A549 (cell line): ENCODE measurements around the gene ASIC2. TPM values are rescaled to one million over a fixed set of nuclear protein-coding genes. Genes with fewer than 3 reads are reported as not detected.
A peak's percentile ranks its signal among the peaks of the same experiment; 100 is the strongest.

Experiments used
- ATAC-seq, 2 experiments: fragments of 200-7000 bp in 1 of 2; fragments of >200 bp in 1 of 2; cut with Nextera tagmentation in 1 of 2; cut with Tn5 transposase in 1 of 2; 3 replicates each; pipeline versions ENCODE4 v1.8.0 to v1.9.1; 2018 to 2020; ENCODE audit warnings: mild to moderate bottlenecking in 1 of 2, moderate library complexity in 1 of 2
- CTCF ChIA-PET: fragments of 300-600 bp; sonication (Branson Sonifier 250); formaldehyde crosslinking; extraction: SDS; loops from one replicate; lab custom pipeline; 2021; ENCODE audit warnings: antibody characterized with exemption, inconsistent platforms; lab: Yijun Ruan, JAX
- POLR2A ChIA-PET: fragments of 350-600 bp; formaldehyde crosslinking; extraction: SDS; loops from one replicate; lab custom pipeline; 2021; ENCODE audit warnings: antibody characterized with exemption, inconsistent platforms; lab: Yijun Ruan, JAX
- DNase-seq, 2 experiments: peaks; one replicate each; pipeline versions ENCODE4 v3.0.0 to v3.0.0-alpha.2; 2011 to 2016; ENCODE audit warnings: low read depth in 1 of 2, low spot score in 1 of 2
- FAIRE-seq: peaks from 2 replicates; lab custom pipeline; 2011; peaks lifted over from hg19 to GRCh38; lab: Jason Lieb, UNC
- H3K27ac ChIP-seq, 2 experiments: fragments of >200 bp; sonication (Bioruptor Twin); formaldehyde crosslinking; 3 replicates each; pipeline ENCODE4 v1.5.1; 2016 to 2017
- H3K4me1 ChIP-seq: fragments of >200 bp; sonication (Bioruptor Twin); formaldehyde crosslinking; 3 replicates; pipeline ENCODE4 v1.6.1; 2016
- H3K4me2 ChIP-seq: fragments of >200 bp; sonication (Bioruptor Twin); formaldehyde crosslinking; 3 replicates; pipeline ENCODE4 v1.6.1; 2016
- H3K4me3 ChIP-seq: fragments of >200 bp; sonication (Bioruptor Twin); formaldehyde crosslinking; 3 replicates; pipeline ENCODE4 v1.5.1; 2016
- H3K9me3 ChIP-seq: fragments of >200 bp; sonication (Bioruptor Twin); formaldehyde crosslinking; 3 replicates; pipeline ENCODE4 v1.6.1; 2016
- CBX2 ChIP-seq: fragments of 200-600 bp; sonication (generic); IDR thresholded peaks from 2 replicates; pipeline ENCODE4 v1.6.1; 2016; ENCODE audit warnings: low read depth, mild to moderate bottlenecking, borderline replicate concordance
- CBX8 ChIP-seq: fragments of 200-600 bp; sonication (generic); IDR thresholded peaks from 2 replicates; pipeline ENCODE4 v1.6.1; 2016
- EHF ChIP-seq: fragments of 250-450 bp; sonication (Bioruptor Pico); IDR thresholded peaks from 2 replicates; pipeline ENCODE4 v1.5.0; 2020; ENCODE audit warnings: mild to moderate bottlenecking
- ELK1 ChIP-seq: fragments of 150-350 bp; IDR thresholded peaks from 2 replicates; pipeline ENCODE4 v1.6.1; 2014; ENCODE audit warnings: low read depth, mild to moderate bottlenecking, low read length
- EP300 ChIP-seq, 2 experiments: fragments of >200 bp; sonication (Bioruptor Twin); formaldehyde crosslinking; IDR thresholded peaks; 2 replicates in 1 of 2; 3 replicates in 1 of 2; pipeline ENCODE4 v1.6.1; 2016 to 2017
- HDAC2 ChIP-seq: fragments of 200-600 bp; sonication (generic); IDR thresholded peaks from 2 replicates; pipeline ENCODE4 v1.6.1; 2016
- HES2 ChIP-seq: fragments of >200 bp; sonication (Bioruptor Twin); formaldehyde crosslinking; IDR thresholded peaks from 2 replicates; pipeline ENCODE4 v1.6.1; 2016
- HOXB13 ChIP-seq: fragments of 250-450 bp; sonication (Bioruptor Pico); IDR thresholded peaks from 2 replicates; pipeline ENCODE4 v1.5.0; 2020; ENCODE audit warnings: low read depth, mild to moderate bottlenecking, moderate library complexity
- HOXB5 ChIP-seq: fragments of 250-450 bp; sonication (Bioruptor Pico); IDR thresholded peaks from 2 replicates; pipeline ENCODE4 v1.5.0; 2020; ENCODE audit warnings: mild to moderate bottlenecking, moderate library complexity
- KDM1A ChIP-seq: fragments of 200-600 bp; sonication (generic); IDR thresholded peaks from 2 replicates; pipeline ENCODE4 v1.6.1; 2016; ENCODE audit warnings: low read depth, mild to moderate bottlenecking
- KDM5A ChIP-seq: fragments of 200-600 bp; sonication (generic); IDR thresholded peaks from 2 replicates; pipeline ENCODE4 v1.6.1; 2016; ENCODE audit warnings: antibody characterized with exemption, mild to moderate bottlenecking
- MAX ChIP-seq: IDR thresholded peaks from 2 replicates; pipeline ENCODE4 v1.6.1; 2012
- MAZ ChIP-seq: fragments of 150-350 bp; IDR thresholded peaks from 2 replicates; pipeline ENCODE4 v1.6.1; 2014; ENCODE audit warnings: antibody characterized with exemption, low read depth, low read length, borderline replicate concordance
- NPAS2 ChIP-seq: fragments of 250-450 bp; sonication (Bioruptor Pico); IDR thresholded peaks from 2 replicates; pipeline ENCODE4 v1.8.0; 2022; ENCODE audit warnings: mild to moderate bottlenecking, moderate library complexity, borderline replicate concordance
- PHF8 ChIP-seq: fragments of 200-600 bp; sonication (generic); IDR thresholded peaks from 2 replicates; pipeline ENCODE4 v1.6.1; 2016; ENCODE audit warnings: low read depth, mild to moderate bottlenecking, antibody characterized with exemption, moderate library complexity, borderline replicate concordance
- POLR2AphosphoS2 ChIP-seq: conservative IDR thresholded peaks from 2 replicates; pipeline ENCODE4 v1.6.1; 2012; ENCODE audit warnings: low read length, improper control_type of control experiment, inconsistent platforms
- RARB ChIP-seq: fragments of 250-450 bp; sonication (Bioruptor Pico); IDR thresholded peaks from 2 replicates; pipeline ENCODE4 v1.8.0; 2021; ENCODE audit warnings: mild to moderate bottlenecking, moderate library complexity
- REST ChIP-seq: fragments of 200-600 bp; sonication (generic); IDR thresholded peaks from 2 replicates; pipeline ENCODE4 v1.6.1; 2016; ENCODE audit warnings: antibody characterized with exemption, mild to moderate bottlenecking, moderate library complexity
- RNF2 ChIP-seq: fragments of 200-600 bp; sonication (generic); IDR thresholded peaks from 2 replicates; pipeline ENCODE4 v1.6.1; 2016; ENCODE audit warnings: low read depth, mild to moderate bottlenecking, antibody characterized with exemption, moderate library complexity, borderline replicate concordance
- SREBF2 ChIP-seq: fragments of 450-650 bp; IDR thresholded peaks from 2 replicates; pipeline ENCODE4 v1.6.1; 2014; ENCODE audit warnings: mild to moderate bottlenecking, moderate library complexity
- TFCP2L1 ChIP-seq: fragments of 250-450 bp; sonication (Bioruptor Pico); IDR thresholded peaks from 2 replicates; pipeline ENCODE4 v1.5.0; 2021; ENCODE audit warnings: mild to moderate bottlenecking
- ZNF302 ChIP-seq: fragments of 250-450 bp; sonication (Bioruptor Pico); IDR thresholded peaks from 2 replicates; pipeline ENCODE4 v1.9.0; 2021; ENCODE audit warnings: inconsistent platforms, mild to moderate bottlenecking, moderate library complexity
- WGBS: methylation state at CpG from one replicate; pipeline ENCODE4 v1.1.6; 2017; ENCODE audit errors: missing lambda C conversion rate; 5-methylcytosine and 5-hydroxymethylcytosine counted together
- polyA plus RNA-seq, 4 experiments: library from polyadenylated mRNA; depleted of rRNA in 3 of 4; stranded (reverse); fragments of >200 nt; fragmentation: RNase III in 1 of 4; extraction: RNeasy Plus Mini Kit Qiagen cat#74134 plus additional on column Dnase treatment in 1 of 4; gene quantifications; 2 replicates in 3 of 4; 3 replicates in 1 of 4; pipeline ENCODE4 v1.2.3, GENCODE V29; 2011 to 2017

The ASIC2 gene
- polyA plus RNA-seq, 2 of the 4 experiments (the other 2 are of a cell fraction): 1.5 to 1.9 TPM

GRCh38 chr17:33121272-33121671 is 171.8 kb downstream of the ASIC2 start (continued):
- TF ChIP-seq PHF8: no peak
- no peak for TF ChIP-seq HOXB13 (CRISPR knock-in tag)
- TF ChIP-seq MAZ: no peak
- TF ChIP-seq HOXB5 (CRISPR knock-in tag): no peak
- no peak for TF ChIP-seq ZNF302 (CRISPR knock-in tag)
- TF ChIP-seq EP300 (IDR thresholded peaks at IDR 0.05): no peak
- no peak for TF ChIP-seq EHF
- TF ChIP-seq NPAS2 (CRISPR knock-in tag): no peak
- TF ChIP-seq CBX8: no peak

- Histone ChIP-seq H3K4me3 (no peak overlapping the region), H3K4me2 (no peak overlapping the region), H3K27ac (peak overlapping the region in 1 of 2 experiments; percentile 54; a peak in 3 of 6 replicates), H3K4me1 (peaks cover 34% of the 10 kb centered on the region), H3K9me3 (peaks cover 7% of the 10 kb centered on the region; the same call in 2 of the 3 replicates)
- POLR2A ChIA-PET: no interaction called here
- DNase-seq: no peak
- no peak for ATAC-seq
- TF ChIP-seq ELK1 (no peak), EP300 (IDR thresholded peaks at IDR 0.05) (no peak), MAZ (no peak), REST (no peak), RNF2 (no peak), CBX2 (no peak), POLR2AphosphoS2 (no peak), HDAC2 (no peak), HES2 (no peak), NPAS2 (CRISPR knock-in tag) (no peak), KDM1A (no peak), CBX8 (no peak), KDM5A (no peak), TFCP2L1 (CRISPR knock-in tag) (no peak), MAX (no peak), SREBF2 (no peak), RARB (CRISPR knock-in tag) (no peak)
- FAIRE-seq: no peak
- CTCF ChIA-PET: no interaction called here
- WGBS: 46% methylated on average over 5 of the region's 5 CpGs
Observed at GRCh38 chr17:33120103-33120502, 173.0 kb downstream of the ASIC2 start.
